ENCODE measurements around the gene NEDD9.

DNA sequence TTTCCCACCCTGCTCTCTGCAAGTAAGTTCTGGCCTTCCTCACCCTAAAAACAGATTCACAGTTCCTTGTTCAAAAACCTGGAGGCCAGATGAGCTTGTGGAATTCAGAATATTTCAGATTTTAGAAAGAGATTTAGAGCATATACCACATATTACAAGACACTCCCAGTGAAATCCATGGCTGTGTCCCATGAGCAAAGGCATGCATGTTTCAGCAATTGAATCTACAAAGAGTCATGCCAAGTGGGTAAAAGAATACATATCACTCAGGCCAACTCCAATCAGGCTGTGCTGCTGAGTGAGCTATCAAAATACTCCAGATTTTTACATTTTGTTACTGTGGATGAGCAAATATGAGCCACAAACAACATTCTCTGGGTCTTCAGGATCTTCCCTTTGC, 10.2 kb upstream of the NEDD9 start:
- TF ChIP-seq, protein P1, sequence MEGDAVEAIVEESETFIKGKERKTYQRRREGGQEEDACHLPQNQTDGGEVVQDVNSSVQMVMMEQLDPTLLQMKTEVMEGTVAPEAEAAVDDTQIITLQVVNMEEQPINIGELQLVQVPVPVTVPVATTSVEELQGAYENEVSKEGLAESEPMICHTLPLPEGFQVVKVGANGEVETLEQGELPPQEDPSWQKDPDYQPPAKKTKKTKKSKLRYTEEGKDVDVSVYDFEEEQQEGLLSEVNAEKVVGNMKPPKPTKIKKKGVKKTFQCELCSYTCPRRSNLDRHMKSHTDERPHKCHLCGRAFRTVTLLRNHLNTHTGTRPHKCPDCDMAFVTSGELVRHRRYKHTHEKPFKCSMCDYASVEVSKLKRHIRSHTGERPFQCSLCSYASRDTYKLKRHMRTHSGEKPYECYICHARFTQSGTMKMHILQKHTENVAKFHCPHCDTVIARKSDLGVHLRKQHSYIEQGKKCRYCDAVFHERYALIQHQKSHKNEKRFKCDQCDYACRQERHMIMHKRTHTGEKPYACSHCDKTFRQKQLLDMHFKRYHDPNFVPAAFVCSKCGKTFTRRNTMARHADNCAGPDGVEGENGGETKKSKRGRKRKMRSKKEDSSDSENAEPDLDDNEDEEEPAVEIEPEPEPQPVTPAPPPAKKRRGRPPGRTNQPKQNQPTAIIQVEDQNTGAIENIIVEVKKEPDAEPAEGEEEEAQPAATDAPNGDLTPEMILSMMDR (IDR thresholded peaks at IDR 0.05): no peak
- no peak for TF ChIP-seq ZFX (IDR thresholded peaks at IDR 0.05; ENCODE audit: borderline replicate concordance)
